HepG2 (cell line): ENCODE data around the gene ACD. TPM values are rescaled to one million over a fixed set of nuclear protein-coding genes. Genes with fewer than 3 reads are reported as not detected.

ENCODE experiments used
- CSRNP2 ChIP-seq: sonication (generic); formaldehyde crosslinking; conservative IDR thresholded peaks from 2 replicates; pipeline ENCODE4 v1.8.0; 2022; ENCODE audit warnings: low read depth, missing genetic modification reagents
- FOSL1 ChIP-seq: sonication (generic); formaldehyde crosslinking; IDR thresholded peaks from 2 replicates; pipeline ENCODE4 v1.9.0; 2021; ENCODE audit warnings: missing genetic modification reagents, borderline replicate concordance
- FUBP1 ChIP-seq: sonication (generic); formaldehyde crosslinking; IDR thresholded peaks from 2 replicates; pipeline ENCODE4 v1.5.1; 2020; ENCODE audit warnings: missing genetic modification reagents, mild to moderate bottlenecking, borderline replicate concordance
- KLF16 ChIP-seq, 2 experiments: sonication (generic) in 1 of 2; formaldehyde crosslinking in 1 of 2; IDR thresholded peaks; 2 replicates each; pipeline versions ENCODE4 v1.6.1 to v1.8.0; 2016 to 2023; ENCODE audit warnings: missing genetic modification reagents in 2 of 2, missing compliant biosample characterization in 1 of 2
- MAFF ChIP-seq: IDR thresholded peaks from 2 replicates; pipeline ENCODE4 v1.6.1; 2011; ENCODE audit warnings: low read depth, low read length, improper control_type of control experiment
- MXD3 ChIP-seq: IDR thresholded peaks from 2 replicates; pipeline ENCODE4 v1.6.1; 2016; ENCODE audit warnings: mild to moderate bottlenecking, missing biosample characterization, missing genetic modification reagents
- PLSCR1 ChIP-seq: sonication (generic); formaldehyde crosslinking; IDR thresholded peaks from 2 replicates; pipeline ENCODE4 v1.5.0; 2020; ENCODE audit warnings: missing genetic modification reagents, mild to moderate bottlenecking, borderline replicate concordance
- POGK ChIP-seq: sonication (generic); formaldehyde crosslinking; conservative IDR thresholded peaks from 2 replicates; pipeline ENCODE4 v1.8.0; 2022; ENCODE audit warnings: mild to moderate bottlenecking, moderate library complexity, missing genetic modification reagents
- PPARG ChIP-seq: conservative IDR thresholded peaks from 2 replicates; pipeline ENCODE4 v1.6.1; 2016; ENCODE audit warnings: missing biosample characterization, missing genetic modification reagents
- RBM39 ChIP-seq: fragments of 200-400 bp; formaldehyde crosslinking; IDR thresholded peaks from one replicate; pipeline ENCODE4 v1.6.1; 2018; ENCODE audit warnings: antibody characterized with exemption, mild to moderate bottlenecking, low read depth, low read length; ENCODE audit not compliant: poor library complexity, severe bottlenecking
- TARDBP ChIP-seq: sonication (generic); formaldehyde crosslinking; IDR thresholded peaks from 2 replicates; pipeline ENCODE4 v1.8.0; 2022; ENCODE audit warnings: mild to moderate bottlenecking, missing genetic modification reagents
- ZBTB33 ChIP-seq: sonication (generic); formaldehyde crosslinking; IDR thresholded peaks from 2 replicates; pipeline ENCODE4 v1.4.0; 2020; ENCODE audit warnings: missing genetic modification reagents
- ZBTB38 ChIP-seq: sonication (generic); formaldehyde crosslinking; IDR thresholded peaks from 2 replicates; pipeline ENCODE4 v1.5.1; 2020; ENCODE audit warnings: mild to moderate bottlenecking, missing genetic modification reagents
- ZNF138 ChIP-seq: sonication (generic); formaldehyde crosslinking; IDR thresholded peaks from 2 replicates; pipeline ENCODE4 v1.5.0; 2020; ENCODE audit warnings: mild to moderate bottlenecking, low read depth, missing genetic modification reagents
- ZNF292 ChIP-seq: sonication (generic); formaldehyde crosslinking; IDR thresholded peaks from 2 replicates; pipeline ENCODE4 v1.8.1; 2022; ENCODE audit warnings: mild to moderate bottlenecking, low read depth, missing genetic modification reagents, borderline replicate concordance
- ZNF354B ChIP-seq: sonication (generic); formaldehyde crosslinking; IDR thresholded peaks from 2 replicates; pipeline ENCODE4 v1.8.0; 2022; ENCODE audit warnings: mild to moderate bottlenecking, missing genetic modification reagents
- ZNF557 ChIP-seq: sonication (generic); formaldehyde crosslinking; IDR thresholded peaks from 2 replicates; pipeline ENCODE4 v1.4.0; 2020; ENCODE audit warnings: missing genetic modification reagents
- ZNF792 ChIP-seq: IDR thresholded peaks from 2 replicates; pipeline ENCODE4 v1.6.1; 2016
- polyA plus RNA-seq, 8 experiments: library from polyadenylated mRNA; depleted of rRNA in 3 of 8; stranded (reverse) in 7 of 8; unstranded in 1 of 8; fragments of >200 nt; fragmentation: Illumina TruSeq in 4 of 8; extraction: Trizol in 4 of 8; gene quantifications; 2 replicates each; pipeline versions ENCODE4 v1.2.1 to v1.2.3, GENCODE V29; 2011 to 2016; ENCODE audit warnings: low read depth in 4 of 8, missing spikeins in 1 of 8, mixed read lengths in 1 of 8; ENCODE audit not compliant: insufficient read depth in 1 of 8
- total RNA-seq, 5 experiments: library from RNA; depleted of rRNA; stranded (reverse); fragments of >200 nt; fragmentation: Illumina TruSeq; extraction: Trizol; gene quantifications; 2 replicates each; pipeline ENCODE4 v1.2.3, GENCODE V29; 2016; ENCODE audit warnings: low read depth in 1 of 5

Gene ACD
- total and polyA plus RNA-seq, 2 of the 13 experiments (the other 11 are each of a cell fraction or from before 2014, with no cell fraction given): 32.6 to 38.3 TPM

- TF ChIP-seq PPARG: peak; percentile 68
- peak; percentile 71 for TF ChIP-seq RBM39
- TF ChIP-seq MAFF: peak; percentile 37; the same call in 1 of the 2 replicates
- peak; percentile 95 for TF ChIP-seq FUBP1 (CRISPR knock-in tag)
- no peak for TF ChIP-seq ZNF354B (CRISPR knock-in tag)
- peak; percentile 48; the same call in 1 of the 2 replicates for TF ChIP-seq ZBTB38
- TF ChIP-seq ZNF292 (CRISPR knock-in tag): peak; percentile 86; the same call in 1 of the 2 replicates
- no peak for TF ChIP-seq PLSCR1
- TF ChIP-seq TARDBP (CRISPR knock-in tag): peak; percentile 82
- TF ChIP-seq CSRNP2: no peak
- TF ChIP-seq ZBTB33 (CRISPR knock-in tag): peak; percentile 58; the same call in 1 of the 2 replicates
- TF ChIP-seq MXD3: no peak
- 0 out of 2 replicates have a peak, but pooled peaks have one; percentile 41 for TF ChIP-seq ZNF138
- no peak for TF ChIP-seq FOSL1
- TF ChIP-seq ZNF792 (CRISPR knock-in tag): peak; percentile 72; the same call in 1 of the 2 replicates
- peak in 1 of 2 experiments; percentile 52; a peak in 1 of 4 replicates for TF ChIP-seq KLF16 (CRISPR knock-in tag; IDR thresholded peaks at IDR 0.05)
- TF ChIP-seq POGK (CRISPR knock-in tag): peak; percentile 84
- TF ChIP-seq ZNF557 (CRISPR knock-in tag): 0 out of 2 replicates have a peak, but pooled peaks have one; percentile 48
Measured at GRCh38 chr16:67667817-67668494, 7.9 kb upstream of the ACD start (continued).
